HL-60 (cell line): ENCODE measurements around the gene SNRNP70.

ENCODE experiments used
- DNase-seq, 2 experiments: peaks; one replicate each; pipeline ENCODE4 v3.0.0-alpha.2; 2010 to 2020; ENCODE audit warnings: low read depth in 1 of 2, low spot score in 1 of 2
- H3K27ac ChIP-seq: fragments of 250-450 bp; sonication (Bioruptor Pico); replicated peaks from 2 replicates; pipeline ENCODE4 v1.5.1; 2020; ENCODE audit warnings: mild to moderate bottlenecking, moderate library complexity
- H3K27me3 ChIP-seq: fragments of 250-450 bp; sonication (Bioruptor Pico); 2 replicates; pipeline ENCODE4 v1.5.1; 2021; ENCODE audit warnings: mild to moderate bottlenecking, moderate library complexity; ENCODE audit not compliant: insufficient read depth, poor library complexity, severe bottlenecking
- H3K4me3 ChIP-seq: replicated peaks from 2 replicates; pipeline ENCODE4 v1.5.1; 2011; ENCODE audit warnings: mild to moderate bottlenecking, control low read depth, low read length; ENCODE audit not compliant: insufficient read depth
- CTCF ChIP-seq: IDR thresholded peaks from one replicate; pipeline ENCODE4 v1.5.1; 2011; ENCODE audit warnings: low read length, control low read depth, inconsistent platforms; ENCODE audit not compliant: insufficient read depth
- GABPA ChIP-seq: IDR thresholded peaks from 2 replicates; pipeline ENCODE4 v1.6.1; 2012; ENCODE audit warnings: low read depth
- POLR2AphosphoS5 ChIP-seq: IDR thresholded peaks from 2 replicates; pipeline ENCODE4 v1.6.1; 2012; ENCODE audit warnings: low read depth
- REST ChIP-seq: IDR thresholded peaks from 2 replicates; pipeline ENCODE4 v1.6.1; 2012; ENCODE audit warnings: low read depth; ENCODE audit not compliant: insufficient replicate concordance
- SPI1 ChIP-seq: IDR thresholded peaks from 2 replicates; pipeline ENCODE4 v1.6.1; 2012; ENCODE audit warnings: low read depth, mild to moderate bottlenecking, borderline replicate concordance

Gene SNRNP70

GRCh38 chr19:49148044-49148682, 62.9 kb downstream of the SNRNP70 start:
- no peak overlapping the region for H3K4me3 ChIP-seq
- H3K27ac ChIP-seq, result no peak overlapping the region
- peaks cover 39% of the 10 kb centered on the region for H3K27me3 ChIP-seq
- DNase-seq, result no peak
- TF ChIP-seq SPI1, result no peak

GRCh38 chr19:49148784-49149651, 63.8 kb downstream of the SNRNP70 start:
- Histone ChIP-seq H3K27ac (no peak overlapping the region), H3K27me3 (peaks cover 39% of the 10 kb centered on the region), H3K4me3 (peak overlapping the region; percentile 54; the same call in 1 of the 2 replicates)
- peak; percentile 63 to 66 for DNase-seq
- TF ChIP-seq GABPA (no peak), REST (peak; percentile 83)

GRCh38 chr19:49149652-49150105, 64.4 kb downstream of the SNRNP70 start:
- peak; percentile 28 to 45 for DNase-seq

GRCh38 chr19:49150106-49150943, 65.1 kb downstream of the SNRNP70 start:
- Histone ChIP-seq H3K4me3 (peak overlapping the region; percentile 54), H3K27ac (0 out of 2 replicates have a peak overlapping the region, but pooled peaks have one; percentile 23), H3K27me3 (peaks cover 39% of the 10 kb centered on the region)
- peak; percentile 9 for TF ChIP-seq REST
- no peak for TF ChIP-seq GABPA
- no peak for TF ChIP-seq CTCF
- 0 out of 2 replicates have a peak, but pooled peaks have one; percentile 19 for TF ChIP-seq POLR2AphosphoS5
- no peak for TF ChIP-seq SPI1
- peak; percentile 61 to 75 for DNase-seq

More at GRCh38 chr19:49149652-49150105, 64.4 kb downstream of the SNRNP70 start:
- Histone ChIP-seq H3K27ac (no peak overlapping the region), H3K4me3 (peak overlapping the region; percentile 54), H3K27me3 (peaks cover 39% of the 10 kb centered on the region)
- TF ChIP-seq GABPA, result no peak
- 0 out of 2 replicates have a peak, but pooled peaks have one; percentile 12 for TF ChIP-seq POLR2AphosphoS5

- Histone ChIP-seq H3K27ac (no peak overlapping the region), H3K27me3 (peaks cover 39% of the 10 kb centered on the region), H3K4me3 (peak overlapping the region; percentile 54)
- no peak for TF ChIP-seq CTCF
- no peak for TF ChIP-seq SPI1
- TF ChIP-seq REST, result no peak
- no peak for TF ChIP-seq GABPA
- TF ChIP-seq POLR2AphosphoS5, result no peak
- DNase-seq, result no peak
These were observed 65.6 kb downstream of the SNRNP70 start for GRCh38 chr19:49150944-49151243.
